HEK293T (cell line): ENCODE measurements around the gene CLPSL1.

Experiments used
- CTCF ChIA-PET: fragments of 350-600 bp; formaldehyde crosslinking; extraction: SDS; loops from one replicate; lab custom pipeline; 2021; ENCODE audit warnings: antibody characterized with exemption, inconsistent platforms; lab: Yijun Ruan, JAX
- POLR2A ChIA-PET: fragments of 350-600 bp; formaldehyde crosslinking; extraction: SDS; loops from one replicate; lab custom pipeline; 2020; ENCODE audit warnings: antibody characterized with exemption, inconsistent platforms; lab: Yijun Ruan, JAX
- DNase-seq: peaks from one replicate; pipeline ENCODE4 v3.0.0; 2012; ENCODE audit warnings: mixed read lengths; ENCODE audit errors: extremely low spot score
- ARNT ChIP-seq: fragments of 450-650 bp; IDR thresholded peaks from 2 replicates; pipeline ENCODE4 v1.6.1; 2017; ENCODE audit warnings: mild to moderate bottlenecking
- BHLHE40 ChIP-seq: fragments of 450-650 bp; IDR thresholded peaks from 2 replicates; pipeline ENCODE4 v1.6.1; 2016; ENCODE audit warnings: mild to moderate bottlenecking, moderate library complexity, borderline replicate concordance
- CTBP1 ChIP-seq: fragments of 450-650 bp; IDR thresholded peaks from 2 replicates; pipeline ENCODE4 v1.6.1; 2016; ENCODE audit warnings: borderline replicate concordance
- ELF4 ChIP-seq: fragments of 450-650 bp; IDR thresholded peaks from 2 replicates; pipeline ENCODE4 v1.6.1; 2017; ENCODE audit warnings: antibody characterized with exemption
- FOXA1 ChIP-seq: fragments of 450-650 bp; IDR thresholded peaks from 2 replicates; pipeline ENCODE4 v1.6.1; 2016; ENCODE audit warnings: mild to moderate bottlenecking
- FOXK2 ChIP-seq: fragments of 450-650 bp; IDR thresholded peaks from 2 replicates; pipeline ENCODE4 v1.6.1; 2016; ENCODE audit warnings: mild to moderate bottlenecking
- FOXM1 ChIP-seq: fragments of 450-650 bp; IDR thresholded peaks from 2 replicates; pipeline ENCODE4 v1.6.1; 2017; ENCODE audit warnings: mild to moderate bottlenecking, borderline replicate concordance
- HDGF ChIP-seq: fragments of 450-650 bp; IDR thresholded peaks from 2 replicates; pipeline ENCODE4 v1.6.1; 2017; ENCODE audit warnings: antibody characterized with exemption, borderline replicate concordance
- L3MBTL2 ChIP-seq: fragments of 450-650 bp; conservative IDR thresholded peaks from 2 replicates; pipeline ENCODE4 v1.6.1; 2016; ENCODE audit warnings: mild to moderate bottlenecking
- LEF1 ChIP-seq: fragments of 450-650 bp; IDR thresholded peaks from 2 replicates; pipeline ENCODE4 v1.6.1; 2017; ENCODE audit warnings: mild to moderate bottlenecking, borderline replicate concordance
- NFRKB ChIP-seq: fragments of 450-650 bp; IDR thresholded peaks from 2 replicates; pipeline ENCODE4 v1.6.1; 2016; ENCODE audit warnings: mild to moderate bottlenecking, moderate library complexity
- PKNOX1 ChIP-seq: fragments of 450-650 bp; IDR thresholded peaks from 2 replicates; pipeline ENCODE4 v1.6.1; 2016
- SP1 ChIP-seq: fragments of 450-650 bp; IDR thresholded peaks from 2 replicates; pipeline ENCODE4 v1.6.1; 2017
- SUZ12 ChIP-seq: fragments of 450-650 bp; IDR thresholded peaks from 2 replicates; pipeline ENCODE4 v1.6.1; 2016; ENCODE audit warnings: mild to moderate bottlenecking
- TARDBP ChIP-seq: fragments of 450-650 bp; IDR thresholded peaks from 2 replicates; pipeline ENCODE4 v1.6.1; 2016
- ZNF384 ChIP-seq: fragments of 450-650 bp; IDR thresholded peaks from 2 replicates; pipeline ENCODE4 v1.6.1; 2016

The CLPSL1 gene

GRCh38 chr6:35794536-35795452, 14.0 kb downstream of the CLPSL1 start:
- no peak for DNase-seq
- ChIA-PET CTCF (interaction anchor here (0.6 kb wide), 1 partner anchor 29 kb away, joined by 3 read pairs; no protein-coding TSS in a partner anchor), POLR2A (interaction anchor here (1.4 kb wide), 1 partner anchor 11 kb away, joined by 4 read pairs; the partner anchor contains the start of gene LHFPL5)
- no peak for TF ChIP-seq SUZ12
- TF ChIP-seq ELF4 = no peak
- TF ChIP-seq NFRKB = no peak
- TF ChIP-seq FOXA1 = no peak
- no peak for TF ChIP-seq TARDBP
- TF ChIP-seq SP1 = no peak
- TF ChIP-seq LEF1 = no peak
- no peak for TF ChIP-seq PKNOX1
- no peak for TF ChIP-seq ZNF384
- TF ChIP-seq FOXM1 = no peak
- TF ChIP-seq BHLHE40 = no peak
- no peak for TF ChIP-seq ARNT
- no peak for TF ChIP-seq FOXK2
- no peak for TF ChIP-seq HDGF
- TF ChIP-seq CTBP1 = no peak
- TF ChIP-seq L3MBTL2 = no peak

GRCh38 chr6:35795453-35796071, 14.7 kb downstream of the CLPSL1 start:
- ChIA-PET POLR2A (no interaction called here), CTCF (no interaction called here)
- TF ChIP-seq HDGF (no peak), NFRKB (no peak), CTBP1 (no peak), ZNF384 (no peak), ELF4 (no peak), FOXA1 (no peak), SP1 (no peak), L3MBTL2 (no peak), SUZ12 (no peak)
- no peak for DNase-seq

GRCh38 chr6:35796236-35796635, 15.4 kb downstream of the CLPSL1 start:
- ChIA-PET CTCF (no interaction called here), POLR2A (no interaction called here)
- DNase-seq = no peak
- TF ChIP-seq ELF4 = no peak
- no peak for TF ChIP-seq SP1
- no peak for TF ChIP-seq L3MBTL2
- no peak for TF ChIP-seq NFRKB
- TF ChIP-seq FOXA1 = no peak
- TF ChIP-seq TARDBP = no peak

GRCh38 chr6:35797837-35798526, 17.2 kb downstream of the CLPSL1 start:
- CTCF ChIA-PET = no interaction called here
- TF ChIP-seq SUZ12 (no peak), TARDBP (no peak), BHLHE40 (no peak), PKNOX1 (no peak), ARNT (no peak), CTBP1 (no peak), NFRKB (no peak), L3MBTL2 (no peak), HDGF (no peak), ZNF384 (no peak), FOXK2 (no peak), LEF1 (no peak), FOXA1 (no peak), SP1 (no peak), ELF4 (no peak), FOXM1 (no peak)
- POLR2A ChIA-PET = interaction anchor here (0.9 kb wide), 1 partner anchor 9 kb away, joined by 3 read pairs; no protein-coding TSS in a partner anchor
- DNase-seq = no peak

- ChIA-PET CTCF (no interaction called here), POLR2A (interaction anchor here (0.9 kb wide), 1 partner anchor 8 kb away, joined by 3 read pairs; no protein-coding TSS in a partner anchor)
- no peak for TF ChIP-seq HDGF
- no peak for TF ChIP-seq PKNOX1
- TF ChIP-seq BHLHE40 = no peak
- no peak for TF ChIP-seq ELF4
- no peak for TF ChIP-seq ARNT
- no peak for TF ChIP-seq LEF1
- no peak for TF ChIP-seq FOXA1
- no peak for TF ChIP-seq SUZ12
- TF ChIP-seq ZNF384 = no peak
- no peak for DNase-seq
Observed at GRCh38 chr6:35798706-35799105, 17.9 kb downstream of the CLPSL1 start.

GRCh38 chr6:35801148-35801547, 20.3 kb downstream of the CLPSL1 start:
- CTCF ChIA-PET = no interaction called here

More at GRCh38 chr6:35801148-35801547, 20.3 kb downstream of the CLPSL1 start:
- POLR2A ChIA-PET = no interaction called here
- TF ChIP-seq FOXK2 = no peak
- TF ChIP-seq PKNOX1 = no peak
- TF ChIP-seq SP1 = no peak
- TF ChIP-seq TARDBP = no peak
- no peak for TF ChIP-seq CTBP1
- DNase-seq = no peak
